Kidney epithelial cell (primary cell): ENCODE data around the gene PAF1. TPM values are rescaled to one million over a fixed set of nuclear protein-coding genes. Genes with fewer than 3 reads are reported as not detected.

ENCODE experiments used
- DNase-seq: peaks from one replicate; pipeline ENCODE4 v3.0.0-alpha.2; 2010; ENCODE audit warnings: low read depth
- H3K27me3 ChIP-seq: 2 replicates; pipeline ENCODE4 v1.6.0; 2011; ENCODE audit warnings: low read length; ENCODE audit not compliant: control insufficient read depth, insufficient read depth
- H3K36me3 ChIP-seq: 2 replicates; pipeline ENCODE4 v1.5.1; 2011; ENCODE audit warnings: low read length; ENCODE audit not compliant: control insufficient read depth, insufficient read depth
- H3K4me3 ChIP-seq: 2 replicates; pipeline ENCODE4 v1.5.1; 2011; ENCODE audit warnings: low read depth, mild to moderate bottlenecking, control low read depth, low read length
- CTCF ChIP-seq: IDR thresholded peaks from 2 replicates; pipeline ENCODE4 v1.5.1; 2011; ENCODE audit warnings: mild to moderate bottlenecking, moderate library complexity, low read length, control low read depth, inconsistent platforms; ENCODE audit not compliant: insufficient read depth, poor library complexity, severe bottlenecking
- total RNA-seq: library from RNA; depleted of rRNA; stranded (reverse); fragments of >200 nt; gene quantifications from 2 replicates; pipeline ENCODE4 v1.2.3, GENCODE V29; 2015

The PAF1 gene
- 37.8 and 44.6 TPM in 2 replicates for total RNA-seq

DNA sequence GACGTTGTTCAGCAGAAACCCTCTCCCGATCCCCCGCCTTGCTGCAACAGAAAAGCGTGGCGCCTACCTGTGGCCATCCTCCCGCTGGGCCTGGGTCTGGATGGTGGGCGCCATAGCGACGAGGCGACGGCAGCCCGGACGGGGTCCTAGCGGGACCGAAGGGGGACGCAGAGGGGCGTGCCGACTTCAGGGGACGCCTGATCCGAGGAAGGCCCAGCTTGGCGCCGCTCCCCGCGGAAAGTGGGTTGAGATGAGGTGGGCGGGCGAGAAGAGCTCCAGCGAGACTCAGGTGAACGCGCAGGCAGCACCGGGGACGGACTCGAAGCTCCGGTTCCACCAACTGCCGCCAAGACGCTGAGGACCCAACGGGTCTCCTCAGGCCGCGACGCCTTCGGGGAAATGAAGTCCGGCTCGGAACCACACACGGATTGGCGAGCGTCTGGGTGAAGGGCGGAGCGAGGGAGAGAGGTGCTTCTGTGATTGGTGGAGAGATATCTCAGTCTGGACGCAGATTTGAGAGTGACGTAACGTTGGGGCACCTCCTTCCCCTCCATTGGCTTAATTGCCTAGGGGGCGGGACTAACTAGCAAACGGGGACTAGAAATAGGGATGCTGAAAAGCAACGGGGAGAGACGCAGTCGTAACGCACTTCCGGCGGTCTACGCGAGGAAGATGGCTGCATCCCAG is at the start of gene PAF1, which contains the start of gene MED29:
PAF1 (minus strand) TSS at position 356 of the 687 bp plus-strand sequence; CDS start at position 114, 242 bp downstream.
MED29 (plus strand) TSS at position 628 of the 687 bp plus-strand sequence; CDS start at position 673, 45 bp downstream.
- no peaks in the 10 kb centered on the region for H3K27me3 ChIP-seq
- DNase-seq: peak; percentile 97
- no peak for TF ChIP-seq CTCF
- H3K36me3 ChIP-seq: peaks cover 3% of the 10 kb centered on the region
- H3K4me3 ChIP-seq: peak within 1 kb of the TSS; percentile 96

- TF ChIP-seq CTCF: no peak
- H3K36me3 ChIP-seq: peaks cover 4% of the 10 kb centered on the region
- no peaks in the 10 kb centered on the region for H3K27me3 ChIP-seq
- H3K4me3 ChIP-seq: no peak overlapping the region
- no peak for DNase-seq
Observed at GRCh38 chr19:39438270-39438934, 47.5 kb upstream of the PAF1 start.

GRCh38 chr19:39436350-39436716 is 45.4 kb upstream of the PAF1 start:
- H3K27me3 ChIP-seq: no peaks in the 10 kb centered on the region
- H3K4me3 ChIP-seq: peak overlapping the region; percentile 57
- H3K36me3 ChIP-seq: peaks cover 4% of the 10 kb centered on the region
- TF ChIP-seq CTCF: no peak
- no peak for DNase-seq

DNA sequence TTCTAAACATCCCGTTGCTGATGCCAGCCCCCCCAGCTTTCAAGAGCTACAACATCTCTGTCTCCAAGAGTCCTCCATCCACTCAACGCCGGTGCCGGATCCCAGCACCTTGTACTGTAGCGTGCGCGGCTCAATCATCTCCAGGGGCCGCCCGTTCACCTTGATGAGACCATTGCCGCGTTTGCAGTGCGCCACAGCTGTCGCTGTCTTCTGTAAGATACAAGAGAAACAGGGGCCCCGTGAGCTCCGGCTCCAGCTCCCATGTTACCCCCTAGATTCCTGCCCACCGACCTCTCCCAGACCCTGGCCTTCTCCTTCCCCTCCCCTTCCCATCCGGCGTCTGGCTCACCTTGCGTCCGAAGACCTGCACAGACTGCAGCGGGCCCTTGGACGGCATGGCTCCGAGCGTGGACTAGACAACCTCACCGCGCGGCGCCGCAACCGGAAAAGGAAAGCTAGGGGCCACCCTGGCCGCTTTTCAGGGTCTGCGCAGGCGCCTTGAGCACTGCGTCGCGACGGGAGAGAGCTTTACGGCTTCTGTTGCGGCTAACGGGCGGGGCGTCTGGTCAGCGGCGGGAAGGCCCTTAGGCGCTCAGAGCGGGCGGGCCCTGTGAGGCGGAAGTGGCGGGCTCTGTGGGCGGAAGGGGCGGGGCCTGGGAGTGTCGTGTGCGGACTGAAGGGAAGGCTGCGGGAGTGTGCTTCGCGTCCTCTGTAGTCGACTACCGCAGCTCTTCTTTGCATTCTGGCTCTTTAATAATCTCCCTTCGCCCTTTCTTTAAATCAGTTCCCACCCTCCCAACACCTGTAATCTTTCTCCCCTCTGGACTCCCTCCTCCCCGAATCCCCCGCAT is 44.8 kb upstream of the PAF1 start, which contains the start of gene RPS16:
RPS16 (minus strand) TSS at position 451 of the 851 bp plus-strand sequence; CDS start at position 397, 54 bp downstream.
- DNase-seq: peak; percentile 84
- TF ChIP-seq CTCF: no peak
- Histone ChIP-seq H3K36me3 (peaks cover 4% of the 10 kb centered on the region), H3K27me3 (no peaks in the 10 kb centered on the region), H3K4me3 (peak within 1 kb of the TSS; percentile 74)

GRCh38 chr19:39434123-39435076 is 43.5 kb upstream of the PAF1 start:
- Histone ChIP-seq H3K4me3 (peak overlapping the region; percentile 74), H3K27me3 (no peaks in the 10 kb centered on the region), H3K36me3 (peaks cover 4% of the 10 kb centered on the region)
- no peak for TF ChIP-seq CTCF
- no peak for DNase-seq
